Stimulated activated CD8-positive, alpha-beta memory T cell treated with anti-CD3 and anti-CD28 coated beads, Interleukin-2, amount 100 ng/mL, for 48 hours (primary cell): ENCODE results near the gene P3R3URF.

Source experiments
- DNase-seq, 2 donors: peaks; one replicate each; pipeline ENCODE4 v3.0.0-alpha.2; 2020; ENCODE audit warnings: low read depth in 2 of 2

P3R3URF gene

GRCh38 chr1:46131712-46132528, 44.4 kb downstream of the P3R3URF start:
- DNase-seq, result peak; percentile 4 to 16

- DNase-seq, result no peak
These were observed 45.2 kb downstream of the P3R3URF start for GRCh38 chr1:46131093-46131492.

- DNase-seq, result no peak
These were observed 45.7 kb downstream of the P3R3URF start for GRCh38 chr1:46130606-46131005.

GRCh38 chr1:46130121-46130520, 46.2 kb downstream of the P3R3URF start:
- no peak for DNase-seq

- DNase-seq, result no peak
These were observed 47.9 kb downstream of the P3R3URF start for GRCh38 chr1:46128344-46128743.
